Activated CD4-positive, alpha-beta T cell treated with anti-CD3 and anti-CD28 coated beads, Interleukin-2, amount 50 U/mL, for 1 hour (primary cell): Measurements from ENCODE around the gene TRIO.
"Not testable (repeated sequence)": the region's sequence is repeated elsewhere in the genome, so short reads cannot be mapped to it uniquely, and the experiment has no call there.

Experiments
- DNase-seq: peaks from one replicate; pipeline ENCODE4 v3.0.0-alpha.2; 2020

The TRIO gene

GRCh38 chr5:14525397-14525796, 382.3 kb downstream of the TRIO start:
- no peak for DNase-seq

GRCh38 chr5:14526493-14526892, 383.4 kb downstream of the TRIO start:
- no peak for DNase-seq

GRCh38 chr5:14528115-14528514, 385.0 kb downstream of the TRIO start:
- DNase-seq: no peak

- no peak for DNase-seq
Measured at GRCh38 chr5:14528926-14529325, 385.8 kb downstream of the TRIO start.

- DNase-seq: no peak
Measured at GRCh38 chr5:14531668-14532067, 388.5 kb downstream of the TRIO start.

GRCh38 chr5:14532180-14532579, 389.0 kb downstream of the TRIO start:
- no peak for DNase-seq

GRCh38 chr5:14534773-14535172, 391.6 kb downstream of the TRIO start:
- no peak for DNase-seq

- DNase-seq: no peak
Measured at GRCh38 chr5:14545308-14545707, 402.2 kb downstream of the TRIO start.

- no peak for DNase-seq
Measured at GRCh38 chr5:14545862-14546261, 402.7 kb downstream of the TRIO start.

GRCh38 chr5:14547666-14548065, 404.5 kb downstream of the TRIO start:
- DNase-seq: no peak

- no peak for DNase-seq
Measured at GRCh38 chr5:14551211-14551610, 408.1 kb downstream of the TRIO start.

- no peak for DNase-seq
Measured at GRCh38 chr5:14552017-14552416, 408.9 kb downstream of the TRIO start.

- not testable (repeated sequence) for DNase-seq
Measured at GRCh38 chr5:14554288-14554687, 411.1 kb downstream of the TRIO start.

GRCh38 chr5:14556015-14556414, 412.9 kb downstream of the TRIO start:
- DNase-seq: no peak

GRCh38 chr5:14557203-14557770, 414.1 kb downstream of the TRIO start:
- no peak for DNase-seq

GRCh38 chr5:14557791-14558415, 414.8 kb downstream of the TRIO start:
- no peak for DNase-seq
